Stimulated activated CD4-positive, alpha-beta T cell treated with anti-CD3 and anti-CD28 coated beads, Interleukin-1b, Interleukin-23, amount 100 ng/mL, for 48 hours (primary cell): Measurements from ENCODE around the gene ATP5F1E.

Experiments used
- DNase-seq: peaks from one replicate; pipeline ENCODE4 v3.0.0-alpha.2; 2020

ATP5F1E gene

DNA sequence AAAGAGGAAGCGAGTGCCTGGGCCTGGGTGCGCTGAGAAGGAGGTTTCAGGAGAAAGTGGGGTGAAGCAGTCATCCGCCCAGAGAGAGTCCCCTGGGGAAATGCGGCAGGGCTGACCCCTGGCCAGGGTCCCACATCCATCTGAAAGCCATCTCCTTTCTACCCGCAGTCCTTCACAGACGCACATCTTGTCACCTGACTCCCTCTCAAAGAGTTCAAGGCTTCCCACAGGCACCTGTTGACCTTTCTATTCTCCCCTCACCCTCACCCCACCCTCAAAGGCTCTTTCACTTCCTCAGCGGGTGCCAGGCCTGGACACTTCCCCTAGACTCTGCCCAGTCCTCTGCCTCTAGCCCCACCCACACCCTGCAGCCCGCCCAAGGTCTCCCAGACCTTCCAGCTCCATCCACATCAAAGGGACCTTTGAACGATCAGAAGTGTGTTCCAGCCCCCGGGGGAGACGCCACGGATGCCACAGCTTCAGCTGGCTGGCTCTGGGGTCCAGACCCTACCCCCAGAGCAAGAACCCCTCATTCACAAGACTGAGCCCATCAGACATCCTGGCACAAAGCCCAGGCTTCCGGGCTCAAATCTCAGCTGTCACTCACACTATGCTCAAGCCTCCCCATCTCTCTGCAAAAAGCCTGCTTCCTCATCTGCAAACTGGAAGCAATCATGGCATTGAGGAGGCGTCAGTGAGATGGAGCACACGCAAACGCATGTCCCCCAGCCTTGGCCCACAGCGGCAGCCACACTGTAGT lies 27.2 kb downstream of the ATP5F1E start:
- peak; percentile 26 for DNase-seq

GRCh38 chr20:59004493-59004762 lies 27.7 kb downstream of the ATP5F1E start:
- peak; percentile 50 for DNase-seq

- DNase-seq = no peak
Measured at GRCh38 chr20:59003836-59004492, 28.2 kb downstream of the ATP5F1E start.

DNA sequence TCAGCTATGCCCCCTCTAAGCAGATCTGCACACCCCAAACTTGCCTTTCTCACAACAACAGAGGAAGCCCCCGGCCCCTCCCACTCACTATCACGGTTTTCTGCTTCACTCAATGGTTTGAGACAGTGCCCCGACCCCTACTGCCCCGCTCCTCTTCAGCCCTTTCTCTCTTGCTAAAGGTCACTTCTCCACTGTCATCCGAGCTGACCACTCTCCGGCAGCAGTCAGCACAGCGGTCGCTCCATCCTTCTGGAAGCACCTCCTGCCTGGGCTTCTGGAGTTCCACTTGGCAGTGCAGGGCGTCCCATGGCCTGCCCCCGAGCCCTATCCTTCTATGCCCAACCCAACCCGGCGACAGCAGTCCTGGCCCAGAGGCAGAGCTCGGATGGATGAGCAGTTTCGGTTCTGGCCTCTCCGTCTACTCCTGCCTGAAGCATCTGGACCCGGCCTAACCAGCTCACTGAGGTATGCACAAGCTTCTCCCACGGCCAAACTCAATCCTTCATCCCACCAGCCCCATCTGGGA lies 29.2 kb downstream of the ATP5F1E start:
- DNase-seq = no peak

- no peak for DNase-seq
Measured at GRCh38 chr20:59002388-59002787, 29.7 kb downstream of the ATP5F1E start.

- DNase-seq = no peak
Measured at GRCh38 chr20:59001449-59002171, 30.5 kb downstream of the ATP5F1E start.

GRCh38 chr20:59001068-59001448 lies 31.1 kb downstream of the ATP5F1E start:
- DNase-seq = no peak

DNA sequence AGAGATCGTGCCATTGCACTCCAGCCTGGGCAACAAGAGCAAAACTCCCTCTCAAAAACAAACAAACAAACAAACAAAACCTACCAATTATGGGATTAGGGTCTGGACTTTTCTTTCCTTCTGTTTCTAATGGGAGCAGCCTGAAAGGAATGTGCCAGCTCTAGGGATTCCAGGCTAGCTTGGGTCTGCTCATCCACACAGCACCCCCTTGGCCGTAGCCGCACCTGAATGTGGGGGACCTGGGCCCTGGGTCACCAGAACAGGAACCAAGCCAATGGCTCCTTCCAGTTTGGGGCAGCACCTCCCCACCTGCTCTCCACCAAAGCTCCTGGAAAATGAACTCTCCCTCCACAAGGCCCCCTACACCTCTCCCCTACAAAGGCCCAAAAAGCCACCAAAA lies 31.8 kb downstream of the ATP5F1E start:
- DNase-seq = no peak

DNA sequence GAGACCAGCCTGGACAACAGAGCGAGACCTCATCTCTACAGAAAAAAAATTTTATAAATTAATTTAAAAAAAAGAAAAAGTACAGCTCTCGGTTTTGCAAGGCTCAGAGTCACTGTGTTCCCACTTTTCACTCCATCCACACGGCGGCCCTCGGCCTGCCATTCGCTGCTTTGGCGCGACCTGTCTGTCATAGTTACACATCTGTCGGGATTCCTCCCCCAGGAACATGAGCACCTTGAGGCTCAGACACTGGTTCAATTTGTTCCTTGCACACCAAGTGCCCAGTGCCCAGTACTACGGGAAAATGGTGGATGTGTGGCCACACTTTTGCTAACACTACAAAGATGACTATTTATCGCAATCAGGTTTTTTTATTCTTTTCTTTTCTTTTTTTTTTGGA lies 33.5 kb downstream of the ATP5F1E start:
- no peak for DNase-seq

DNA sequence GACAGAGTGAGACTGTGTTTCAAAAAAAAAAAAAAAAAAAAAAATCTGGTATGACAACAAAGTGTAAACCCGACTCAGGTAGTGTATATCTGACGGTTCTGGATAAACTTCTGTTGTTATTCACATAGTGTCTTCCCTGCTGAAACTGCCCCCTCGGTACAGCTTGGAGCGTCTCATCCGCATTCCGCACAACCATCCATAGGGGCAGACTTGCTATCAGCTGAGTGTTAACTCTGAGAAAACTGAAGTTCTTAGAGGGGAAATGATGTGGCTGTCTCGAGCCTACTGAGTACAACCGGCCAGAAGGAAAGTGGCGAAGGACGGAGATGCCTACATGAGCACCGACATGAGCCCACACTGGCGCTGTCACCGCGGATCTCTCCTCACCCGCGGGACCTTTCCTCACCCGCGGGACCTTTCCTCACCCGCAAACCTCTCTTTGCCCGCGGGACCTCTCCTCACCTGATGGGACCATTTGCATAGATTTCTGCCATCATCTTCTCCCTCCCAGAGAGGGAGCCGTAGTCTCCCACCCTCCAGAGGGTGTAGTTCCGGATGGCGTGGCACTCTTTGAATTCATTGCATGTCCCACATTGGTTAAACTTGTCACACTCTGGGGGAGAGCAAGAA lies 34.9 kb downstream of the ATP5F1E start:
- no peak for DNase-seq

- DNase-seq = no peak
Measured at GRCh38 chr20:58996226-58996611, 35.9 kb downstream of the ATP5F1E start.

DNA sequence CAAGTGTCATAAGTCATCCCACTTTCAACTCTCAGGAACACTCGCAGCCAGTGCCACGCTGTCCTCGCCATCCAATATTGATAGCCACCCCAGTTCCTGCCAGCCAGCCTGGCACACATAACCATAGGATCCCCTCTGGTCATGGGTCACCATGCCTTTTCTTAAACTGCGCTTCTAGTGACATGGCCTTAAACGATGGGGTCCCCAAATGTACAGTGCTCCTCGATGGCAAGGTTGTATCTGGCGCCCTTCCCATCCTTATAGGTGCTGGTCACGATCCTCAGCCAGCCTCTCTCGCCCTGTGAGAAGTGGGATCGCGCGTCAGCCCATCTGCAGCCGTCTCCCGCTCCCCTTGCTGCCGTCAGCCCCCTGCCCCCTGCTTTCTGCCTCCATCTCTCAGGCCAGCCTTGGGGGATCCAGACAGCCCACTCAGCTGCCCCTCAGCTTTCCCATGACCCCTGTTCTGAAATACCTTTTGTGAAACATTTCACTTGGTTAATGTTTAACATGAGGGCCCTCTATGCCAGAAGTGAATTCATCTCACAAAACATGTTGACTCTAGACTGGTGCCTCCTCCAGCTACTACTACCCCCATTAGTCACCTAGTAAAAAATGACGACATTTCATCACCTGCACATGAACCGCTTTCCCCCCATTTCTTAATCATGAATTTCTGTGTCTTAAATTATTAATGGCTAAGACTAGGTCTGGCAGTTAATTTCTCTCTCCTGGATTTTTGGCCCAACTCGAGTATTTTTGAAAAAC lies 36.5 kb downstream of the ATP5F1E start:
- no peak for DNase-seq

- DNase-seq = no peak
Measured at GRCh38 chr20:58994390-58995159, 37.6 kb downstream of the ATP5F1E start.

GRCh38 chr20:58993332-58994248 lies 38.5 kb downstream of the ATP5F1E start:
- no peak for DNase-seq

DNA sequence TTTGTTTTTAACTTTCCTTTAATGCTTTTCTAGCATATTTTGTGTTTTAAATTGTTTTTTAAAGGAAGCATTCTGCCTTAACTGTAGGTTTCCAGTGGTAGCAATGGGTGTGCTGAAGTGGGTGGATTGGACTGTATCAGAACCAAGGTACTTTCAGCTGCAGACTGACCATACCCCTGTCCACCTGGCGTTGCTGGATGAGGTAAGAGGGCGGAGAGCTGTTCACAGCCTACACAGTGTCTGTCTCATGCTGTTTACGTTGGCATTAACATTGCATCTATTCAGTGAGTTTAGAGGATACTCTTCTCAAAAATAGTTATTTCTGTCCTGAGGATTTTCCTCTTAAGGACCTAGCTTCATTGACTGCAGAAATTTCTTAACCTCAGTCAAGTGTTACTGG lies 39.2 kb downstream of the ATP5F1E start:
- no peak for DNase-seq

GRCh38 chr20:58991715-58992114 lies 40.4 kb downstream of the ATP5F1E start:
- no peak for DNase-seq

GRCh38 chr20:58990651-58991445 lies 41.3 kb downstream of the ATP5F1E start:
- DNase-seq = no peak

- no peak for DNase-seq
Measured at GRCh38 chr20:58989196-58989595, 42.9 kb downstream of the ATP5F1E start.

GRCh38 chr20:58988565-58988882 lies 43.6 kb downstream of the ATP5F1E start:
- no peak for DNase-seq
